ENCODE measurements around the gene NOXA1. TPM values are rescaled to one million over a fixed set of nuclear protein-coding genes. Genes with fewer than 3 reads are reported as not detected.

NOXA1 gene
- total RNA-seq, 1 donor from 2014 or later: 0.50 TPM

DNA sequence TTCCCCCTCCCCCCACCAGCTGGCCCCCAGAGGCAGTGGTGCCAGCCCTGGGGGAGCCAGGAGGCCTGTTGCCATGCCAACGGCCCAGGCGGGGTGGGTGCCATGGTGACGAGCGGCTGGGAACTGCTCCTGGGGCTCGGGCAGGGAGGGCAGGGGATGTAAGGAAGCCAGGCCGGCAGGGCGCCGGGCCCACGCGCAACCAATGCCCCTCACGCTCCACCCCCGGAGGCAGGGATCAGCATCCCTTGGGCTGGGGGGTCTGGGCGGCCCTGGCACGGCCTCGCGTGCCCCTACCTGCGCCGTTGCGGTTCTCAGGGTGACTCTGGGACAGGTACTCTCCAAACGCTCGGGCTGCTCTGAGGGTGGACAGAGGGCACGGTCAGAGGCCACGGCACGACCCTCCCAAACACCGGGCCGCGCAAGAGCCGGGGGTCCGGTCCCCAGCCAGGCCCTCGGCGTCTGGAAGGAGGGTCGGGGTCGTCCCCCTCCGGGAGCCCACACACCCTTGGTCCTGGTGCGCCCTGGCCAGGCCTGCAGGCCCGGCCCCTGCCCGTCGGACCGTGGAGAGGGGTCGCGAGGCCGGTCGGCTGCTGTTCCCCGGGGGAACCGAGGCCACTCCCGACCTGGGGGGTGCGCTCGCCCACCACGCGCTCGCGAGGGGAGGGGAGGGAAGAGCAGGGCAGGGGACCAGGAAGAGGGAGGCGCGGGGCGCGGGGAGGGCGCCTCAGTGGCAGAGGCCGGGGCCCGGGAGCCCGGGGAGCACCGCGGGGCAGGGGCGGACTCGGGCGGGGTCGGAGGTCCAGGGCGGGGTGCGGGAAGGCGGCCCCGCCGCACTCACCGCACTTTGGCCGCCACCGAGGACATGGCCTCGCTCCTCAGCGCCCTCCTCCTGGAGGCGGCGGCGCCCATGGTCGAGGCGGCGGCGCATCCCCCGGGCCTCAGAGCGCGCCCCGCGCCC lies 35.3 kb downstream of the NOXA1 start:
- peaks cover 6% of the 10 kb centered on the region for H3K36me3 Mint-ChIP-seq (ENCODE audit: low read depth, unreplicated experiment)
- H3K27ac Mint-ChIP-seq (ENCODE audit: unreplicated experiment): no peak overlapping the region
- Histone ChIP-seq H3K36me3 (ENCODE audit: insufficient read depth, low read length) (no peaks in the 10 kb centered on the region), H3K4me1 (ENCODE audit: insufficient read depth, low read length) (peaks cover 48% of the 10 kb centered on the region), H3K27ac (ENCODE audit: low read depth, low read length) (no peak overlapping the region), H3K9ac (ENCODE audit: low read length) (peak overlapping the region; percentile 82), H4K20me1 (ENCODE audit: insufficient read depth, low read length) (peaks cover 44% of the 10 kb centered on the region), H3K27me3 (ENCODE audit: insufficient read depth, low read length) (no peaks in the 10 kb centered on the region), H3K79me2 (ENCODE audit: insufficient read depth, low read length) (no peaks in the 10 kb centered on the region), H2AFZ (ENCODE audit: low read depth, low read length) (peak overlapping the region; percentile 47), H3K4me2 (ENCODE audit: low read length) (peak overlapping the region; percentile 96), H3K4me3 (ENCODE audit: insufficient read depth, low read depth, low read length) (peak overlapping the region; percentile 67), H3K9me3 (ENCODE audit: insufficient read depth, low read depth, low read length) (no peaks in the 10 kb centered on the region)
- no peaks in the 10 kb centered on the region for H3K9me3 Mint-ChIP-seq (ENCODE audit: unreplicated experiment)
- peaks cover 10% of the 10 kb centered on the region for H3K4me1 Mint-ChIP-seq (ENCODE audit: low read depth, unreplicated experiment)
- DNase-seq (ENCODE audit: low read depth): peak; percentile 8
- TF ChIP-seq EZH2 (IDR thresholded peaks at IDR 0.05; ENCODE audit: insufficient read depth, low read length): no peak
- TF ChIP-seq, protein P1, sequence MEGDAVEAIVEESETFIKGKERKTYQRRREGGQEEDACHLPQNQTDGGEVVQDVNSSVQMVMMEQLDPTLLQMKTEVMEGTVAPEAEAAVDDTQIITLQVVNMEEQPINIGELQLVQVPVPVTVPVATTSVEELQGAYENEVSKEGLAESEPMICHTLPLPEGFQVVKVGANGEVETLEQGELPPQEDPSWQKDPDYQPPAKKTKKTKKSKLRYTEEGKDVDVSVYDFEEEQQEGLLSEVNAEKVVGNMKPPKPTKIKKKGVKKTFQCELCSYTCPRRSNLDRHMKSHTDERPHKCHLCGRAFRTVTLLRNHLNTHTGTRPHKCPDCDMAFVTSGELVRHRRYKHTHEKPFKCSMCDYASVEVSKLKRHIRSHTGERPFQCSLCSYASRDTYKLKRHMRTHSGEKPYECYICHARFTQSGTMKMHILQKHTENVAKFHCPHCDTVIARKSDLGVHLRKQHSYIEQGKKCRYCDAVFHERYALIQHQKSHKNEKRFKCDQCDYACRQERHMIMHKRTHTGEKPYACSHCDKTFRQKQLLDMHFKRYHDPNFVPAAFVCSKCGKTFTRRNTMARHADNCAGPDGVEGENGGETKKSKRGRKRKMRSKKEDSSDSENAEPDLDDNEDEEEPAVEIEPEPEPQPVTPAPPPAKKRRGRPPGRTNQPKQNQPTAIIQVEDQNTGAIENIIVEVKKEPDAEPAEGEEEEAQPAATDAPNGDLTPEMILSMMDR (IDR thresholded peaks at IDR 0.05; ENCODE audit: insufficient read depth, low read depth, low read length): no peak
- H3K27me3 Mint-ChIP-seq (ENCODE audit: low read depth, unreplicated experiment): no peaks in the 10 kb centered on the region
- peak overlapping the region; percentile 57 for H3K4me3 Mint-ChIP-seq (ENCODE audit: unreplicated experiment)
- no peak for FAIRE-seq

DNA sequence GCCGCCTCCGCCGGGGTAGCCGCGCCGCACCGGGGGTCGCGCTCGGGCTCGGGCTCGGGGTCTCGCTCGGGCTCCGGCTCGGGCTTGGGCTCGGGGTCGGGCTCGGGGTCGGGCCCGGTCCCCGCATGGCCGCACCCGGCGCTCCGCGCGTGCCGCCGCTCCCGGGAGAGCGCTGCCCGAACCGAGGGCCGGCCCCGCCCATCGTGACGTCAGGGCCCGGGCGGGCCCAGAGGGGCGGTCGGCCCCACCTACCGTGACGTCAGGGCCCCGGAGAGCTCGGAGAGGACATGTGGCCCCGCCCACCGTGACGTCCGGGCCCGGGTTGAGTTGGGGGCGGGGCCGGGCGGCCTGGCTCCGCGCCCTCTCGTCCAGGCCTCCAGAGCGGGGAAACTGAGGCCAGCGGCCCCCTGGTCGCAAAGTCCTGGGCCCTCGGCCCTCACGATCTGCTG lies 36.0 kb downstream of the NOXA1 start, which contains the start of gene NSMF:
NSMF (minus strand) TSS at position 183 of the 449 bp plus-strand sequence. CDS start 232 bp downstream, outside the sequence.
- Mint-ChIP-seq H3K4me3 (ENCODE audit: unreplicated experiment) (peak within 1 kb of the TSS; percentile 62), H3K27me3 (ENCODE audit: low read depth, unreplicated experiment) (no peaks in the 10 kb centered on the region), H3K27ac (ENCODE audit: unreplicated experiment) (no peak within 1 kb of the TSS), H3K36me3 (ENCODE audit: low read depth, unreplicated experiment) (peaks cover 3% of the 10 kb centered on the region), H3K9me3 (ENCODE audit: unreplicated experiment) (no peaks in the 10 kb centered on the region), H3K4me1 (ENCODE audit: low read depth, unreplicated experiment) (peaks cover 10% of the 10 kb centered on the region)
- DNase-seq (ENCODE audit: low read depth) (peak; percentile 66), FAIRE-seq (no peak)
- Histone ChIP-seq H3K27me3 (ENCODE audit: insufficient read depth, low read length) (no peaks in the 10 kb centered on the region), H3K36me3 (ENCODE audit: insufficient read depth, low read length) (no peaks in the 10 kb centered on the region), H3K79me2 (ENCODE audit: insufficient read depth, low read length) (no peaks in the 10 kb centered on the region), H3K27ac (ENCODE audit: low read depth, low read length) (peak within 1 kb of the TSS; percentile 48), H3K9me3 (ENCODE audit: insufficient read depth, low read depth, low read length) (no peaks in the 10 kb centered on the region), H3K4me2 (ENCODE audit: low read length) (peak within 1 kb of the TSS; percentile 96), H3K4me3 (ENCODE audit: insufficient read depth, low read depth, low read length) (peak within 1 kb of the TSS; percentile 67), H3K9ac (ENCODE audit: low read length) (peak within 1 kb of the TSS; percentile 82), H2AFZ (ENCODE audit: low read depth, low read length) (peak within 1 kb of the TSS; percentile 88), H3K4me1 (ENCODE audit: insufficient read depth, low read length) (peaks cover 48% of the 10 kb centered on the region), H4K20me1 (ENCODE audit: insufficient read depth, low read length) (peaks cover 41% of the 10 kb centered on the region)
- TF ChIP-seq, protein P1 (IDR thresholded peaks at IDR 0.05; ENCODE audit: insufficient read depth, low read depth, low read length): no peak
- TF ChIP-seq EZH2 (IDR thresholded peaks at IDR 0.05; ENCODE audit: insufficient read depth, low read length): no peak
